ENCODE results near the gene RRM1.

- TF ChIP-seq CTCF (IDR thresholded peaks at IDR 0.05) (no peak), POLR2A (IDR thresholded peaks at IDR 0.05) (no peak)
Observed at GRCh38 chr11:4180441-4181183, 86.0 kb downstream of the RRM1 start.
